Activated naive CD8-positive, alpha-beta T cell treated with anti-CD3 and anti-CD28 coated beads, Interleukin-2, amount 10 ng/mL, durations not matched to agents 7 days and 5 days (primary cell): ENCODE measurements around the gene CCNY. TPM values are rescaled to one million over a fixed set of nuclear protein-coding genes. Genes with fewer than 3 reads are reported as not detected.

Experiments
- ATAC-seq: fragments of 150-1000 bp; cut with Tn5 transposase; one replicate; pipeline ENCODE4 v1.10.0; 2021; ENCODE audit warnings: low read depth, moderate library complexity
- POLR2A ChIA-PET: fragments of 350-600 bp; sonication (Branson Sonifier 250); formaldehyde crosslinking; loops from one replicate; lab custom pipeline; 2021; ENCODE audit warnings: antibody characterized with exemption; lab: Charles Lee
- DNase-seq: peaks from one replicate; pipeline ENCODE4 v3.0.0; 2021
- H3K27ac Mint-ChIP-seq: one replicate; pipeline ENCODE4 v1.8.0; 2022; ENCODE audit warnings: mild to moderate bottlenecking, mixed read lengths
- H3K27me3 Mint-ChIP-seq: one replicate; pipeline ENCODE4 v1.8.0; 2022; ENCODE audit warnings: mild to moderate bottlenecking, moderate library complexity, mixed read lengths
- H3K36me3 Mint-ChIP-seq: one replicate; pipeline ENCODE4 v1.8.0; 2021; ENCODE audit warnings: mild to moderate bottlenecking, mixed read lengths
- H3K4me1 Mint-ChIP-seq: one replicate; pipeline ENCODE4 v1.8.0; 2021; ENCODE audit warnings: mixed read lengths
- H3K4me3 Mint-ChIP-seq: one replicate; pipeline ENCODE4 v1.8.0; 2022; ENCODE audit warnings: mild to moderate bottlenecking, moderate library complexity, mixed read lengths
- H3K9me3 Mint-ChIP-seq: one replicate; pipeline ENCODE4 v1.8.0; 2021; ENCODE audit warnings: mixed read lengths
- total RNA-seq, 2 experiments: library from RNA; stranded (reverse); gene quantifications; one replicate each; pipeline ENCODE4 v1.2.3, GENCODE V29; 2021

Gene CCNY
- total RNA-seq, 2 experiments from 2014 or later, result 66.6 to 72.2 TPM

- POLR2A ChIA-PET, result no interaction called here
- Mint-ChIP-seq H3K4me1 (no peaks in the 10 kb centered on the region), H3K9me3 (no peaks in the 10 kb centered on the region), H3K27ac (no peak overlapping the region), H3K36me3 (no peaks in the 10 kb centered on the region), H3K27me3 (peaks cover 5% of the 10 kb centered on the region), H3K4me3 (no peak overlapping the region)
- no peak for ATAC-seq
- no peak for DNase-seq
Measured at GRCh38 chr10:35584946-35585345, 248.6 kb downstream of the CCNY start.

GRCh38 chr10:35585356-35585755, 249.0 kb downstream of the CCNY start:
- Mint-ChIP-seq H3K27ac (no peak overlapping the region), H3K36me3 (no peaks in the 10 kb centered on the region), H3K4me1 (no peaks in the 10 kb centered on the region), H3K4me3 (no peak overlapping the region), H3K27me3 (peaks cover 5% of the 10 kb centered on the region), H3K9me3 (no peaks in the 10 kb centered on the region)
- DNase-seq (no peak), ATAC-seq (no peak)
- POLR2A ChIA-PET, result no interaction called here

GRCh38 chr10:35585903-35586535, 249.7 kb downstream of the CCNY start:
- no peak overlapping the region for H3K27ac Mint-ChIP-seq
- POLR2A ChIA-PET, result no interaction called here
- no peak overlapping the region for H3K4me3 Mint-ChIP-seq
- H3K4me1 Mint-ChIP-seq, result no peaks in the 10 kb centered on the region
- no peak for DNase-seq
- no peaks in the 10 kb centered on the region for H3K36me3 Mint-ChIP-seq
- H3K9me3 Mint-ChIP-seq, result peaks cover 1% of the 10 kb centered on the region
- no peak for ATAC-seq
- peaks cover 7% of the 10 kb centered on the region for H3K27me3 Mint-ChIP-seq

GRCh38 chr10:35588836-35589235, 252.5 kb downstream of the CCNY start:
- H3K4me1 Mint-ChIP-seq, result no peaks in the 10 kb centered on the region
- ATAC-seq (no peak), DNase-seq (no peak)
- no peak overlapping the region for H3K4me3 Mint-ChIP-seq
- H3K27me3 Mint-ChIP-seq, result peaks cover 8% of the 10 kb centered on the region
- H3K27ac Mint-ChIP-seq, result no peak overlapping the region
- no peaks in the 10 kb centered on the region for H3K36me3 Mint-ChIP-seq
- peaks cover 1% of the 10 kb centered on the region for H3K9me3 Mint-ChIP-seq
- POLR2A ChIA-PET, result no interaction called here

GRCh38 chr10:35592441-35592840, 256.1 kb downstream of the CCNY start:
- Mint-ChIP-seq H3K27ac (no peak overlapping the region), H3K4me3 (no peak overlapping the region), H3K4me1 (no peaks in the 10 kb centered on the region), H3K9me3 (peaks cover 1% of the 10 kb centered on the region), H3K27me3 (peaks cover 11% of the 10 kb centered on the region), H3K36me3 (no peaks in the 10 kb centered on the region)
- POLR2A ChIA-PET, result no interaction called here
- ATAC-seq (no peak), DNase-seq (no peak)

GRCh38 chr10:35594115-35595079, 258.1 kb downstream of the CCNY start:
- no peaks in the 10 kb centered on the region for H3K36me3 Mint-ChIP-seq
- DNase-seq (no peak), ATAC-seq (no peak)
- POLR2A ChIA-PET, result no interaction called here
- H3K4me1 Mint-ChIP-seq, result no peaks in the 10 kb centered on the region
- peaks cover 9% of the 10 kb centered on the region for H3K27me3 Mint-ChIP-seq
- no peak overlapping the region for H3K4me3 Mint-ChIP-seq
- H3K9me3 Mint-ChIP-seq, result peaks cover 1% of the 10 kb centered on the region
- H3K27ac Mint-ChIP-seq, result no peak overlapping the region

GRCh38 chr10:35595106-35595505, 258.8 kb downstream of the CCNY start:
- Mint-ChIP-seq H3K4me1 (no peaks in the 10 kb centered on the region), H3K36me3 (no peaks in the 10 kb centered on the region), H3K9me3 (peaks cover 1% of the 10 kb centered on the region), H3K4me3 (no peak overlapping the region), H3K27ac (no peak overlapping the region), H3K27me3 (peaks cover 8% of the 10 kb centered on the region)
- DNase-seq (no peak), ATAC-seq (no peak)
- POLR2A ChIA-PET, result no interaction called here

- Mint-ChIP-seq H3K9me3 (no peaks in the 10 kb centered on the region), H3K36me3 (no peaks in the 10 kb centered on the region), H3K27ac (no peak overlapping the region), H3K4me1 (no peaks in the 10 kb centered on the region), H3K4me3 (no peak overlapping the region), H3K27me3 (peaks cover 5% of the 10 kb centered on the region)
- ATAC-seq (no peak), DNase-seq (no peak)
- POLR2A ChIA-PET, result no interaction called here
Measured at GRCh38 chr10:35598379-35598778, 262.1 kb downstream of the CCNY start.

- no peaks in the 10 kb centered on the region for H3K4me1 Mint-ChIP-seq
- ATAC-seq (no peak), DNase-seq (no peak)
- H3K4me3 Mint-ChIP-seq, result no peak overlapping the region
- H3K36me3 Mint-ChIP-seq, result no peaks in the 10 kb centered on the region
- no peak overlapping the region for H3K27ac Mint-ChIP-seq
- POLR2A ChIA-PET, result no interaction called here
- H3K9me3 Mint-ChIP-seq, result no peaks in the 10 kb centered on the region
- peaks cover 11% of the 10 kb centered on the region for H3K27me3 Mint-ChIP-seq
Measured at GRCh38 chr10:35600193-35600592, 263.9 kb downstream of the CCNY start.

GRCh38 chr10:35605191-35605590, 268.9 kb downstream of the CCNY start, which contains the start of gene GJD4:
Gene GJD4 (plus strand): TSS chr10:35605341. CDS start chr10:35605568, 227 bp downstream.
- H3K27me3 Mint-ChIP-seq, result peaks cover 38% of the 10 kb centered on the region
- ATAC-seq (no peak), DNase-seq (no peak)
- H3K36me3 Mint-ChIP-seq, result no peaks in the 10 kb centered on the region
- no peak within 1 kb of the TSS for H3K4me3 Mint-ChIP-seq
- POLR2A ChIA-PET, result no interaction called here
- no peak within 1 kb of the TSS for H3K27ac Mint-ChIP-seq
- peaks cover 5% of the 10 kb centered on the region for H3K4me1 Mint-ChIP-seq
- H3K9me3 Mint-ChIP-seq, result no peaks in the 10 kb centered on the region

GRCh38 chr10:35606430-35606829, 270.1 kb downstream of the CCNY start:
- Mint-ChIP-seq H3K27ac (no peak overlapping the region), H3K4me3 (no peak overlapping the region), H3K36me3 (no peaks in the 10 kb centered on the region), H3K4me1 (peaks cover 5% of the 10 kb centered on the region), H3K27me3 (peaks cover 41% of the 10 kb centered on the region), H3K9me3 (peaks cover 2% of the 10 kb centered on the region)
- POLR2A ChIA-PET, result no interaction called here
- no peak for DNase-seq
- ATAC-seq, result no peak

GRCh38 chr10:35607475-35608327, 271.4 kb downstream of the CCNY start:
- peaks cover 47% of the 10 kb centered on the region for H3K27me3 Mint-ChIP-seq
- peaks cover 5% of the 10 kb centered on the region for H3K4me1 Mint-ChIP-seq
- peak overlapping the region; percentile 76 for H3K4me3 Mint-ChIP-seq
- ATAC-seq (peak; percentile 63), DNase-seq (peak; percentile 44)
- H3K9me3 Mint-ChIP-seq, result peaks cover 2% of the 10 kb centered on the region
- POLR2A ChIA-PET, result no interaction called here
- H3K36me3 Mint-ChIP-seq, result no peaks in the 10 kb centered on the region
- no peak overlapping the region for H3K27ac Mint-ChIP-seq

GRCh38 chr10:35608328-35608672, 272.0 kb downstream of the CCNY start:
- DNase-seq, result no peak
- ATAC-seq, result no peak
- no peak overlapping the region for H3K27ac Mint-ChIP-seq
- peaks cover 5% of the 10 kb centered on the region for H3K4me1 Mint-ChIP-seq
- POLR2A ChIA-PET, result no interaction called here
- no peak overlapping the region for H3K4me3 Mint-ChIP-seq
- H3K36me3 Mint-ChIP-seq, result no peaks in the 10 kb centered on the region
- H3K27me3 Mint-ChIP-seq, result peaks cover 49% of the 10 kb centered on the region
- peaks cover 2% of the 10 kb centered on the region for H3K9me3 Mint-ChIP-seq
